OCI-LY1 (cell line): ENCODE data around the gene ESPL1.

Experiments
- EZH2 ChIP-seq: fragments of 200-600 bp; sonication (generic), shearing (Covaris generic); IDR thresholded peaks from 2 replicates; pipeline ENCODE4 v1.8.0; 2017; ENCODE audit warnings: borderline replicate concordance, mixed run types, mild to moderate bottlenecking, antibody characterized with exemption, low read length, moderate library complexity, mixed read lengths
- TF ChIP-seq, protein P1 (sequence below): fragments of 200-600 bp; sonication (generic), shearing (Covaris generic); IDR thresholded peaks from 2 replicates; pipeline ENCODE4 v1.5.1; 2017; ENCODE audit warnings: mild to moderate bottlenecking, antibody characterized with exemption, low read length, moderate library complexity, mixed read lengths

DNA sequence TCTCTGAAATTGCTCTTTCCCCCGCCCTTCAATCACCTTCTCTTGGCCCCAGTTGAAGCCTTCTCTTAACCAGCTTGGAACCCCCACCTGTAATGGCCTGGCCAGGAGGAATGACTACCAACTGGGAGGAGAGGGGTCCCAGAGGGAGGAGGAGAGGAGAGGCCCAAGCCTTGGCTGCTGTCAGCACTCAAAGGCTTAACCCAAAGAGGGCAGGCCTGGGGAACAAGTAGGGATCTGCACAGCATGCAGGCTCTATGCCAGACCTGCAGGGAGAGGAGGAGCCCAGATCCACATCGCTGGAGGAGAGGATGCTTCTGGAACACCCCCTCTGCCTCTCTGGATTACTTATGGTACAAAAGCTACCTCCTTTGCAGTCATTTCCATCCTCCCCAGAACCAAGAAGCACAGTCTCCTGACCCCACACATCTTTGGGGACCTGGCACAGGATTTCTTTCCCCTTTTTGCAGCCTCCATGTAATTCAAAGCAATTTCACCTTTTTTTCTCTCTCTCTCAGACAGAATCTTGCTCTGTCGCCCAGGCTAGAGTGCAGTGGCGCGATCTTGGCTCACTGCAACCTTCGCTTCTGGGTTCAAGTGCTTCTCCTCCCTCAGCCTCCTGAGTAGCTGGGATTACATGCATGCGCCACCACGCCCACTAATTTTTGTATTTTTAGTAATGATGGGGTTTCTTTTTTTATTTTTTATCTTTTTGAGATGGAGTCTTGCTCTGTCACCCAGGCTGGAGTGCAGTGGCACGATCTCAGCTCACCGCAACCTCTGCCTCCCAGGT lies 42.3 kb upstream of the ESPL1 start:
- TF ChIP-seq, protein P1, sequence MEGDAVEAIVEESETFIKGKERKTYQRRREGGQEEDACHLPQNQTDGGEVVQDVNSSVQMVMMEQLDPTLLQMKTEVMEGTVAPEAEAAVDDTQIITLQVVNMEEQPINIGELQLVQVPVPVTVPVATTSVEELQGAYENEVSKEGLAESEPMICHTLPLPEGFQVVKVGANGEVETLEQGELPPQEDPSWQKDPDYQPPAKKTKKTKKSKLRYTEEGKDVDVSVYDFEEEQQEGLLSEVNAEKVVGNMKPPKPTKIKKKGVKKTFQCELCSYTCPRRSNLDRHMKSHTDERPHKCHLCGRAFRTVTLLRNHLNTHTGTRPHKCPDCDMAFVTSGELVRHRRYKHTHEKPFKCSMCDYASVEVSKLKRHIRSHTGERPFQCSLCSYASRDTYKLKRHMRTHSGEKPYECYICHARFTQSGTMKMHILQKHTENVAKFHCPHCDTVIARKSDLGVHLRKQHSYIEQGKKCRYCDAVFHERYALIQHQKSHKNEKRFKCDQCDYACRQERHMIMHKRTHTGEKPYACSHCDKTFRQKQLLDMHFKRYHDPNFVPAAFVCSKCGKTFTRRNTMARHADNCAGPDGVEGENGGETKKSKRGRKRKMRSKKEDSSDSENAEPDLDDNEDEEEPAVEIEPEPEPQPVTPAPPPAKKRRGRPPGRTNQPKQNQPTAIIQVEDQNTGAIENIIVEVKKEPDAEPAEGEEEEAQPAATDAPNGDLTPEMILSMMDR, result no peak
- no peak for TF ChIP-seq EZH2
